GM10266 (cell line): ENCODE results near the gene PID1.

Source experiments
- DNase-seq: peaks from one replicate; pipeline ENCODE4 v3.0.0; 2012; ENCODE audit errors: extremely low spot score
- CTCF ChIP-seq: IDR thresholded peaks from 2 replicates; pipeline ENCODE4 v1.5.1; 2012; ENCODE audit warnings: mild to moderate bottlenecking, low read depth; ENCODE audit not compliant: control insufficient read depth, insufficient read depth; ENCODE audit errors: missing control alignments

PID1 gene

GRCh38 chr2:229022652-229023051 is 248.4 kb downstream of the PID1 start:
- DNase-seq = no peak
- TF ChIP-seq CTCF = no peak

- TF ChIP-seq CTCF = no peak
- DNase-seq = no peak
These were observed 249.0 kb downstream of the PID1 start for GRCh38 chr2:229022071-229022470.

GRCh38 chr2:229009816-229010215 is 261.3 kb downstream of the PID1 start:
- TF ChIP-seq CTCF = no peak

GRCh38 chr2:229003256-229003655 is 267.8 kb downstream of the PID1 start:
- DNase-seq = no peak
- no peak for TF ChIP-seq CTCF

More at GRCh38 chr2:229009816-229010215, 261.3 kb downstream of the PID1 start:
- no peak for DNase-seq

- DNase-seq = no peak
- TF ChIP-seq CTCF = no peak
These were observed 269.9 kb downstream of the PID1 start for GRCh38 chr2:229001196-229001595.

- DNase-seq = no peak
- TF ChIP-seq CTCF = no peak
These were observed 271.8 kb downstream of the PID1 start for GRCh38 chr2:228999326-228999725.

- no peak for DNase-seq
These were observed 282.3 kb downstream of the PID1 start for GRCh38 chr2:228988786-228989185.

More at GRCh38 chr2:228988786-228989185, 282.3 kb downstream of the PID1 start:
- TF ChIP-seq CTCF = no peak
